GM12878 (cell line): ENCODE results near the gene NR3C1. TPM values are rescaled to one million over a fixed set of nuclear protein-coding genes. Genes with fewer than 3 reads are reported as not detected.

ENCODE experiments used
- ASH2L ChIP-seq: fragments of 300-600, 200-600 bp; sonication (generic); IDR thresholded peaks from 2 replicates; pipeline ENCODE4 v1.6.1; 2017; ENCODE audit warnings: low read depth, mild to moderate bottlenecking, borderline replicate concordance
- ATF3 ChIP-seq: IDR thresholded peaks from 2 replicates; pipeline ENCODE4 v1.6.1; 2011; ENCODE audit warnings: low read depth, mild to moderate bottlenecking, low read length, moderate library complexity, borderline replicate concordance; ENCODE audit errors: extremely low read depth
- CBX5 ChIP-seq: sonication (generic); IDR thresholded peaks from 2 replicates; pipeline ENCODE4 v1.6.1; 2016; ENCODE audit warnings: low read depth, moderate library complexity, mild to moderate bottlenecking, inconsistent platforms
- E2F8 ChIP-seq: fragments of 450-650 bp; IDR thresholded peaks from 2 replicates; pipeline ENCODE4 v1.6.1; 2018; ENCODE audit warnings: mild to moderate bottlenecking, low read depth, moderate library complexity; ENCODE audit not compliant: partially characterized antibody
- GATAD2B ChIP-seq: fragments of 450-650 bp; conservative IDR thresholded peaks from 2 replicates; pipeline ENCODE4 v1.6.1; 2017; ENCODE audit warnings: low read depth, mild to moderate bottlenecking, moderate library complexity
- MLLT1 ChIP-seq: fragments of 450-650 bp; IDR thresholded peaks from 2 replicates; pipeline ENCODE4 v1.6.1; 2016; ENCODE audit warnings: mild to moderate bottlenecking
- RELB ChIP-seq: fragments of 450-650 bp; IDR thresholded peaks from 2 replicates; pipeline ENCODE4 v1.6.1; 2017; ENCODE audit warnings: low read depth, mild to moderate bottlenecking, moderate library complexity
- REST ChIP-seq: IDR thresholded peaks from 2 replicates; pipeline ENCODE4 v1.6.1; 2012; ENCODE audit warnings: mild to moderate bottlenecking, low read depth, low read length
- RUNX3 ChIP-seq: IDR thresholded peaks from 2 replicates; pipeline ENCODE4 v1.6.1; 2012; ENCODE audit warnings: low read length, inconsistent platforms
- SMAD1 ChIP-seq: fragments of 450-650 bp; IDR thresholded peaks from 2 replicates; pipeline ENCODE4 v1.6.1; 2018; ENCODE audit warnings: mild to moderate bottlenecking, low read depth; ENCODE audit not compliant: partially characterized antibody
- ZNF592 ChIP-seq: fragments of 450-650 bp; IDR thresholded peaks from 2 replicates; pipeline ENCODE4 v1.6.1; 2017; ENCODE audit warnings: mild to moderate bottlenecking, moderate library complexity
- polyA plus RNA-seq, 11 experiments: library from polyadenylated mRNA; depleted of rRNA in 4 of 11; unstranded in 6 of 11; stranded (reverse) in 5 of 11; fragments of >200 nt; fragmentation: Nextera tagmentation in 4 of 11; fragmentation: Illumina TruSeq in 1 of 11; extraction: Ambion mirVana in 4 of 11; extraction: Trizol in 1 of 11; gene quantifications; 1 replicate in 1 of 11; 2 replicates in 10 of 11; pipeline versions ENCODE4 v1.2.1 to v1.2.3, GENCODE V29; 2011 to 2016; ENCODE audit warnings: inconsistent platforms in 2 of 11, missing spikeins in 2 of 11, low read depth in 1 of 11
- total RNA-seq, 4 experiments: library from RNA; depleted of rRNA in 3 of 4; stranded (reverse); fragments of >200 nt in 3 of 4; fragmentation: Illumina TruSeq in 1 of 4; extraction: Trizol in 1 of 4; gene quantifications; 2 replicates each; pipeline versions ENCODE4 v1.2.1 to v1.2.3, GENCODE V29; 2013 to 2021

NR3C1 gene
- total and polyA plus RNA-seq, 10 of the 15 experiments (the other 5 are each of a cell fraction or from before 2014, with no cell fraction given) = 49.7 to 141 (median 109) TPM

GRCh38 chr5:143400541-143401226 lies 2.8 kb downstream of the NR3C1 start (continued):
- TF ChIP-seq E2F8 (no peak), ATF3 (no peak), MLLT1 (peak; percentile 97), CBX5 (no peak), RUNX3 (no peak; the same call in 1 of the 2 replicates), ZNF592 (no peak), SMAD1 (peak; percentile 86), RELB (peak; percentile 39; the same call in 1 of the 2 replicates), ASH2L (no peak), GATAD2B (no peak), REST (no peak)
